Small intestine (tissue), 7 donors: ENCODE results near the gene TM6SF1. TPM values are rescaled to one million over a fixed set of nuclear protein-coding genes. Genes with fewer than 3 reads are reported as not detected.

Experiments
- DNase-seq, 2 donors: peaks; one replicate each; pipeline versions ENCODE4 v3.0.0 to v3.0.0-alpha.2; 2013
- FAIRE-seq: peaks from 2 replicates; lab custom pipeline; 2012; peaks lifted over from hg19 to GRCh38; lab: Jason Lieb, UNC
- H3K27ac ChIP-seq, 3 donors: one replicate each; pipeline ENCODE4 v1.5.1; 2013; ENCODE audit warnings: low read length in 2 of 3, mild to moderate bottlenecking in 2 of 3, control low read depth in 1 of 3, inconsistent platforms in 1 of 3, low read depth in 1 of 3, moderate library complexity in 1 of 3
- H3K27me3 ChIP-seq, 3 donors: one replicate each; pipeline ENCODE4 v1.6.1; 2013; ENCODE audit warnings: low read length in 3 of 3, inconsistent platforms in 1 of 3; ENCODE audit not compliant: control insufficient read depth in 3 of 3, insufficient read depth in 3 of 3
- H3K36me3 ChIP-seq, 3 donors: one replicate each; pipeline ENCODE4 v1.6.1; 2013; ENCODE audit warnings: low read length in 3 of 3, inconsistent platforms in 1 of 3, low read depth in 1 of 3, mild to moderate bottlenecking in 1 of 3, moderate library complexity in 1 of 3; ENCODE audit not compliant: control insufficient read depth in 3 of 3, insufficient read depth in 2 of 3
- H3K4me1 ChIP-seq, 3 donors: one replicate each; pipeline ENCODE4 v1.6.1; 2013; ENCODE audit warnings: low read length in 2 of 3, inconsistent platforms in 1 of 3, low read depth in 1 of 3, mild to moderate bottlenecking in 1 of 3, moderate library complexity in 1 of 3; ENCODE audit not compliant: control insufficient read depth in 3 of 3, insufficient read depth in 2 of 3
- H3K4me3 ChIP-seq, 3 donors: one replicate each; pipeline ENCODE4 v1.5.1; 2013; ENCODE audit warnings: low read length in 3 of 3, control low read depth in 1 of 3, inconsistent platforms in 1 of 3, low read depth in 1 of 3, mild to moderate bottlenecking in 1 of 3, moderate library complexity in 1 of 3
- H3K9me3 ChIP-seq, 2 donors: one replicate each; pipeline ENCODE4 v1.6.1; 2013; ENCODE audit warnings: low read depth in 1 of 2, low read length in 1 of 2; ENCODE audit not compliant: control insufficient read depth in 2 of 2, insufficient read depth in 1 of 2
- WGBS, 3 donors: extraction: QIAGEN DNeasy Blood & Tissue Kit; methylation state at CpG; one replicate each; pipeline ENCODE4 v1.1.7; 2013; 5-methylcytosine and 5-hydroxymethylcytosine counted together
- polyA plus RNA-seq, 4 donors: library from polyadenylated mRNA; stranded (reverse) in 3 of 4; unstranded in 1 of 4; fragments of 200-250 nt in 3 of 4; fragments of 120-200 nt in 1 of 4; gene quantifications; one replicate each; pipeline versions ENCODE4 v1.2.1 to v1.2.3, GENCODE V29; 2013
- donor health status: healthy with polysubstance abuse.
- donor health status: control.
- donor health status: control.
- donor health status: Bipolar disorder and iron deficiency.
- donor health status: healthy.

Gene TM6SF1
- polyA plus RNA-seq, 4 donors, result 0.45 to 4.7 (median 1.3) TPM

DNA sequence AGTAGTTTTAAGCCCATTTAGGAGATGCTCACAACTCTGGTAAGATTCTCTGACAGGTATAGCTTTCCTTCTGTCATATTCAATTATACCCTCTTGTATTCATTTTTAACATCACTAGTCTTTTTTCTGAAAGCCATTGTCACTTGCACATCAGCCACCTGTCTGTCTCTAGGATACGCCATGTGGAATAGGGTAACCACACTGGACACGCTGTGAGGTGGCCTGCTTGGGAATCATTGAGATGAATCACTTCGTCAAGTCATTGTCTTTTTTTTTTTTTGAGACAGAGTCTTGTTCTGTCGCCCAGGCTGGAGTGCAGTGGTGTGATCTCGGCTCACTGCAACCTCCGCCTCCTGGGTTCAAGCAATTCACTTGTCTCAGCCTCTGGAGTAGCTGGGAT is 7.4 kb downstream of the TM6SF1 start:
- Histone ChIP-seq H3K27me3 (peaks cover 0 to 1% (median 0%) of the 10 kb centered on the region in 3 donors), H3K4me3 (no peak overlapping the region), H3K36me3 (no peaks in the 10 kb centered on the region), H3K4me1 (no peaks in the 10 kb centered on the region), H3K9me3 (no peaks in the 10 kb centered on the region), H3K27ac (no peak overlapping the region)
- WGBS, 3 donors, result 89 to 94% (median 93%) methylated on average over 6 of the region's 6 CpGs
- FAIRE-seq (no peak), DNase-seq (no peak)

DNA sequence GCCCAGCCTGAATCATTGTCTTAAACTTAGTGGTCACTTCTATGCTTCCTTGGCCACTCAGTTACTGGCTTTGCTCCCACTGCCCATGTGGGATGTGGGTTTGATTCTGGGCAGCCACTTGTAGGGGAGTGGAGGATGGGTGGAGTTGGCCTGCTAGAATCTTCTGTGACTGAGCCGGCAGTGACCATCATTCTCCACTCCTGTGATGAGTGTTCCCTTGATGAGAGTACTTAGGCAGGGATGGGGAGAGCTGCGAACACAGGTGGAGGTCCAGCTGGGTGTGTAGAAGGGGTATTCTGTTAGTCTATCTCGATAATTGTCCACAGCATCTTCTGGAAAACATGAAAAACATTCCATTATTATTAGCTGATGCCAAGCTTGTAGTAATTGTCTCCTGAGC is 8.0 kb downstream of the TM6SF1 start:
- DNase-seq, result no peak
- H3K4me3 ChIP-seq, result no peak overlapping the region
- FAIRE-seq, result no peak
- H3K27ac ChIP-seq, result no peak overlapping the region
- H3K4me1 ChIP-seq, result no peaks in the 10 kb centered on the region
- H3K36me3 ChIP-seq, result no peaks in the 10 kb centered on the region
- no peaks in the 10 kb centered on the region for H3K27me3 ChIP-seq
- H3K9me3 ChIP-seq, result no peaks in the 10 kb centered on the region
- WGBS, 3 donors, result 77 to 90% (median 83%) methylated on average over 3 of the region's 3 CpGs

DNA sequence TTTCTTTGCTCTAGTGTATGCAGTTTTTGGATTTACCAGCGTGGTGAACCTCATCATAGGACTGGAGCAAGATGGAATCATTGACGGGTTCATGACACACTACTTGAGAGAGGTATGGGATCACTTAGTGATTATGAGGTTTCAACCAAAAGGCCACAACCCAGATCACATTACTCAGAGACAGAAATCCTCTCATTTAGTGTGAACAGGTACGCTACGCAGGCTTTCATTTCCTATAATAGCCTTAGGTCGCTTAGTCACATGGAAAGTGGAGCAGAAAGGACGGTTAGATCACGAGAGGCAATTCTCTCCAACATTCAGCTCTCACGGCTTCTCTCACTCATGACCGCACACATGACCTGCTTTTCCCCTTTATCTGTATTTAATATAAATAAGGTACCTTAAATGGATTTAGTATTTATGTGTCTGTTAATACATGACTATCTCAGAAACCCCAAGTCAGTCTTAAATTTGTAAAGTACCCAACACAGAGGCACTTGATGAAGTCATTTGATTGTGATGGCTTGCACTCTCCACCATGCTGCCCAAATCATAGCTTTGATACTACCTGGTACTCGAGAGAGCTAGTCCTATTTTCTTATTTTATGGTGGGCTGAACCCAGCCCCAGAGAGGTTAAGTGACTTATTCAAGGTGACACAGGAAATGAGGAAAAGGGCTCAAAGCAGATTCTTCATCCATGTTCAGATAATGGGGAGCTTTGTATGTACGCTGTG is 8.6 kb downstream of the TM6SF1 start:
- DNase-seq, result no peak
- WGBS, 3 donors, result 77 to 86% (median 85%) methylated on average over 11 of the region's 11 CpGs
- no peak overlapping the region for H3K27ac ChIP-seq
- H3K9me3 ChIP-seq, result no peaks in the 10 kb centered on the region
- no peaks in the 10 kb centered on the region for H3K36me3 ChIP-seq
- no peaks in the 10 kb centered on the region for H3K27me3 ChIP-seq
- no peaks in the 10 kb centered on the region for H3K4me1 ChIP-seq
- FAIRE-seq, result no peak
- no peak overlapping the region for H3K4me3 ChIP-seq

DNA sequence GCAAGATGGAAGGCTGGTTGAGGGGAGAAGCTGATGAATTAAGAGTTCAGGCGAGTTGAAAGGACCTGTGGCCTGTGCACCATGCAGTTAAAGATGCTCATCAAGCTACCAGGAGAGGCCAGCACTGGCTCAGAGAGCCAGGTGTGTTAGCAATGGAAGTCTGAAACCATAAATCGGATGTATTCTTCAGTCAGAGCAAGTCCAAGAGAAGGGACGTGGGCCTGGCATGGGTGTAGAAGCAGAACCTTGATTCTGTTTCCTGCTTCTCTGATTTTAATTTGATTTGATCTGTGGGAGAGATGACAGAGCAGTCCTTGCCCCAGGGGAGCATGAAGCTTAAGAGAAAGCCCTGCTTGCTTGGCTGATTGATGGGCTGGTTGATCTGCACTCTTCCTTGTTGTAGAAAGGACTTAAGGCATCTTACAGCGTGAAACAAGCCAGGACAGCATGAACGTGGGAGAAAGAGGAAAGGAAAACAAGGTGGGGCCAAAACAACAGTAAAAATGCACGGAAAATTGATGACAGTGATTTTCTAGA is 10.9 kb downstream of the TM6SF1 start:
- WGBS, 3 donors, result 54 to 71% (median 54%) methylated on average over 6 of the region's 6 CpGs
- FAIRE-seq, result no peak
- Histone ChIP-seq H3K36me3 (no peaks in the 10 kb centered on the region), H3K27ac (no peak overlapping the region), H3K27me3 (no peaks in the 10 kb centered on the region), H3K4me3 (no peak overlapping the region), H3K9me3 (no peaks in the 10 kb centered on the region), H3K4me1 (no peaks in the 10 kb centered on the region)
- DNase-seq, result no peak

DNA sequence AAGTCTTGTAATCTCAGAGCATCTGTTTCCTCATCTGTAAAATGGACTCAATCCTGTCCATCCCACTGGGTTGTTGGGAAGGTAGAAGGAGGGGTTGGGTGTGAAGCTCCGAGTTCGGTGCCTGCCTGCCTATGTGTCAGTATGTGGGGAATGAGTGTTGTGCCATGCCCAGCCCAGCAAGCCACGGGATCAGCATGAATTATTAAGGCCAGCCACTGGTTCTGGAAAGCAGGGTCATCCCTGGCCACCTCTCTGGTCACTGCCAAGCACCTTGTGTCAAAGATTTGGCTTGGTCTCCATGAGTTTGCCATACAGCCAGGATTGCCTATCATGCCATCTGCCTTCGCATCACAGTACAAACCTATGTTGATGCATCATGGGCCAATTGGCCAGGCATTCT is 11.5 kb downstream of the TM6SF1 start:
- whole genome bisulfite sequencing, 3 donors, result 86 to 89% (median 88%) methylated on average over 4 of the region's 4 CpGs
- H3K27ac ChIP-seq, result no peak overlapping the region
- H3K9me3 ChIP-seq, result no peaks in the 10 kb centered on the region
- H3K4me3 ChIP-seq, result no peak overlapping the region
- FAIRE-seq (no peak), DNase-seq (no peak)
- H3K36me3 ChIP-seq, result no peaks in the 10 kb centered on the region
- no peaks in the 10 kb centered on the region for H3K4me1 ChIP-seq
- H3K27me3 ChIP-seq, result no peaks in the 10 kb centered on the region

DNA sequence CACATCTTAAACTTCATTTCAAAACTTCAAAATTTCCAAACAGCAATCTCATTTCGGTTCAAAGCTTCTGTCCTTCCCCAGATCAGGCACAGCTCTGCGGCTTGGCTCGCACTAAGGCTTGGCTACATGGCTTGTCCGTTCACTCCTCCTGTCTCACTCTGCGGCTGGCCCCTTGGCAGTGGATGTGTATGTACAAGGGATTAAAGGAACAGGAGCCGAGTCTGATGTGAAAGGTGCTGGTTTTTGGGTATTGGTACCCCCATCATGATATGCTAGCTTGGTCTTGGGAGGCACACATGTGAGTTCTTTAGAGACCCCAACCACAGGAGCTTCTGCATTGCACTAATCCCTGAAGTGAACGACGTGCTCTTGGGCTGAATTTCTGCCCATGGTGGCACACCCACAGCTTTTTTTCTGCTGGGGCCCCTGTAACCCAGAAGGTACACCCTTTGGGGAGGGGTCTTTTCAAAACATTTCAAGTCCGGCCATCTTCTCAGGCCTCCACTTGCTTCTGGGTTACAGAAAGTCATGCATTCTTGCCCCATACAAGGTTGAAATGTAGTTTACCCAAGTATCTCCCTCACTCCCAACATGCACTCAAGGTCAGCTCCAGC is 12.6 kb downstream of the TM6SF1 start:
- Histone ChIP-seq H3K27ac (no peak overlapping the region), H3K9me3 (no peaks in the 10 kb centered on the region), H3K36me3 (no peaks in the 10 kb centered on the region), H3K27me3 (no peaks in the 10 kb centered on the region), H3K4me3 (no peak overlapping the region), H3K4me1 (no peaks in the 10 kb centered on the region)
- 85 to 87% (median 87%) methylated on average over 9 of the region's 9 CpGs for WGBS, 3 donors
- DNase-seq (no peak), FAIRE-seq (no peak)

DNA sequence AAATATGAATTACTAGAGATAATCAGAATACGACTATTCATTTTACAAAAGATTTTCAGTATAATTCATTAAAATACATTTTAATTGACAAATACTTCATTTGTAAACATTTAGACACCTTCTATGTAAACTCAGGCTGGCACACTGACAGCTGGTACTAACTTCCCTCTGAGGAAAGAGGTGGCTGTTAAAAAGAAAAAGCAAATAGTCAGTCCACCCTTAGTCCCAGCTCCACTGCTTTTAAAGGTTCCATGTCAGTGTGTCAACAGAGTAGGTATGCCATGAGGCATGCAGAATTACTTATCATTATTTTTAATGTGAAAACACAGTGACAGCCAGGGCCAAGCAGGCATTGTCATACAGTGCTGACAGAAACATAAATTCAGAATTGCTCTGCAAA is 16.1 kb downstream of the TM6SF1 start:
- 91 to 93% (median 92%) methylated on average over 1 of the region's 1 CpG for WGBS, 3 donors
- Histone ChIP-seq H3K27me3 (no peaks in the 10 kb centered on the region), H3K36me3 (no peaks in the 10 kb centered on the region), H3K9me3 (no peaks in the 10 kb centered on the region), H3K4me3 (no peak overlapping the region), H3K27ac (no peak overlapping the region), H3K4me1 (no peaks in the 10 kb centered on the region)
- DNase-seq (no peak), FAIRE-seq (no peak)

DNA sequence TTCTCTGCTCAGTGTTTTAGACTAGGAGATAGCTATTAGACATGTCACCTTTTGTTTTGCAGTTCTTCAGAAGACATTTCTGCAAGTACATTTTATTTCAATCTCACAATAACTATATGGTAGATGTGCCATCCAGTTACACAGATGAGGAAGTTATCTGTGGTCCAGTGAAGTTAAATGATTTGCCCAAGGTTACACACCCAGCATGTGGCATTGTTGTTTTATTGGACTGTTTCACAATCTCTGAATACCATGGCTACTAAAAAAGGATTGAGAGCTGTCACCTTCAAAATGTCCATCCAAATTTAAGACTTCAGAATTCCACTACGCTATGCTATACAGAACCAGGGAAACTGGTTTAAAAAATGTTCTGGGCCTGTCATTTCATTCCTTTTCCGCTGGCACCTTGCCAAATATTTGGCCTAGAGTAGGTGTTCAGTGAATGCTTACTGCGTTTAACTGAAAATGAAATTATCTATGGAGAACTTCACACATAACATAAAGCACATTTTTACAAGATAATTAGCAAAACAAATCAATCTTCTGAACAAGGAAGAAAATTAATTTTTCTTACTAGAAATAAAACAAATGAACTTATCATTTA is 20.2 kb downstream of the TM6SF1 start:
- Histone ChIP-seq H3K27me3 (no peaks in the 10 kb centered on the region), H3K27ac (no peak overlapping the region), H3K4me1 (no peaks in the 10 kb centered on the region), H3K4me3 (no peak overlapping the region), H3K36me3 (no peaks in the 10 kb centered on the region), H3K9me3 (no peaks in the 10 kb centered on the region)
- WGBS, 3 donors, result 64 to 80% (median 66%) methylated on average over 3 of the region's 3 CpGs
- FAIRE-seq, result no peak
- DNase-seq, result no peak
